NCI-H2196 treated with DMSO at 0.1 percent for 48 hours (cell line): ENCODE results near the gene SND1.

Experiments
- DNase-seq: peaks from one replicate; lab custom pipeline; 2025; ENCODE audit not compliant: unreplicated experiment; lab: John Stamatoyannopoulos, UW

The SND1 gene

GRCh38 chr7:128032605-128033235 is 380.7 kb downstream of the SND1 start:
- no peak for DNase-seq

DNA sequence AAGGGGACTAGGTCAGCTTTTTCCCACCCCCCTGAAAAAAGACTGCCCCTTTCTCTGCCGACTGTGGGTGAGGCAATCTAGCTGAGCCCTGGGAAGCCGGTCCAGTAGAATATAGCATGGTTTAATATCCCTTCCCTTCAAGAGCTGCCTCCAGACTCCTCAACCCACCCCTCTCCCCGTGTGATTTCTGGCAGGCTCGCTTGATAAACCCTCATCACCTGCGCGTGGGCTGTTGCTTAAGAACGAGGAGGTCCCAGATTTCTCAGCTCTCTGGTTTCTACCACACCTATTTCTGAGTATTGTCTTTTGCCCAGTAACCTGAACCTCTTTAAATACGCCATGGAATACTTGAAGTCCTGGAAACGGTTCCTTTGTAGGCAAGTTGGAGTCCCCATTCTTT is 381.3 kb downstream of the SND1 start:
- DNase-seq = no peak

DNA sequence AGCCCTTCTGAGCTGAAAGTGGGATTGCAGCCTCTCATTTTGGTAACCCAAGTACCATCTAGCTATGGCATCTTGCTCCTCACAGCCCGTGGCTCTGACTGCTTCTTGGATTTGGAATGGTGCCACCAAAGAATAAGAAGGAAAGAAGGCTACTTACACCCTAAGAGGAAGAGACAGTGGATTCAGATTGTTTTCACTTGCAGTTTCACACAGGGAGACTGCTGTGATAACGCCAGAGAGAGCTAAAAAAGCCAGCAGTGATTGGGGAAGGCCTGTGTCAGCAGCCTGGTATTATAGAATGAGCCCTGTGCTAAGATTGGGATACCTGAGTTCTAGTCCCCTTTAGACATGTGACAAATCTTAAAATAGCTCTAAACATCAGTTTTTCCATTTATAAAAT is 382.8 kb downstream of the SND1 start:
- no peak for DNase-seq

- no peak for DNase-seq
Measured at GRCh38 chr7:128035712-128036111, 383.7 kb downstream of the SND1 start.

GRCh38 chr7:128036226-128036940 is 384.4 kb downstream of the SND1 start:
- no peak for DNase-seq

- DNase-seq = no peak
Measured at GRCh38 chr7:128037081-128037480, 385.1 kb downstream of the SND1 start.

DNA sequence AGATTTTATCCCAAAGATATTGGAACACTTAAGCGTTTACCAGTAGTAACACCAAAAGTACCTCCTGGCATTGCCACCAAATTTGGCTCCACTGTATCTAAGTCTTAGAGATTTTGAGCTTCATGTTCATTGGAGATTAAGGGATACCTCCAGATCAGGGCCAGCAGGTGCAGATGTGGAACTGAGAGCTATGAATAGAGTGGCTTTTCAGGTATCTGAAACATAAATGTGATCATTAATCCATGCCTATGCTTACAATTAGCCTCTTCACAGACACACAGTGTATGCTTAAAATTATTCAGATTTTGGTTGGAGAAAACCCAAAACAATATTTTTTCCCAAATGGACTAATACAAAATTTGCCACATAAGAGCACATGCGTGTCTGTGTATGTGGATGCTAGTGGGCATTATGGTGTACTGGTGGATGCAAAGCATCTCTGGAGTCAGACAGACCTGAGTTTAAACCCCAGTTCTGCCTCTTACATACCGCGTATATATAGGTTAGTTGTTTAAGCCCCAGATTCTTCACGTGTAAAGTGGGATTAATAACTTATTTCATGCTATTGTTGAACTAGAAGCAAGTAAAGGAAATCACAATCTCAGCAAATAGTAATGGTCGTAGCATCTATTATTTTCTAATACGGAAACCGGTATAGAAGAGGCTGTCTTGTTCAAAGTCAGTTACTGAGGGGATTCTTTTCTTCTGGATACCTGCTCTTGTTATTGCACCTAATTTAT is 386.1 kb downstream of the SND1 start:
- no peak for DNase-seq

DNA sequence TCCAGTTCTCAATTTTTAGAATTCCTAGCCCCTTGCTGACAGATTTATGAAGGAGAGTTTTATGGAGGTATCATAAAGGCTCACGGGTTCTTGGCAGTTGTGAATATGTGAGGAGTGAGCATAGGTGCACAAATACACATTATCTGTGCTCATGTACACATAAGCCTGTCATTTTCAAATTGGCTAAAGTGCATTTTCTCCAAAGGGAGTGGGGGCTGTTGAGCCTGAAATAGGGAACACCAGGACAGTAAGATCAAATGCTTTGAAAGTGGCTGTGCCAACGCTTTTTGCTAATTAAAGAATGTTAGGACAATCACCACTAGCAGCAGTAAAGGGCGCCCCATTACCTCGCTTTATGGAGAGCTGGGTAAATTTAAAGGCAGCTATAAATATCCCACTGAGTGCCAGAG is 387.6 kb downstream of the SND1 start:
- no peak for DNase-seq

DNA sequence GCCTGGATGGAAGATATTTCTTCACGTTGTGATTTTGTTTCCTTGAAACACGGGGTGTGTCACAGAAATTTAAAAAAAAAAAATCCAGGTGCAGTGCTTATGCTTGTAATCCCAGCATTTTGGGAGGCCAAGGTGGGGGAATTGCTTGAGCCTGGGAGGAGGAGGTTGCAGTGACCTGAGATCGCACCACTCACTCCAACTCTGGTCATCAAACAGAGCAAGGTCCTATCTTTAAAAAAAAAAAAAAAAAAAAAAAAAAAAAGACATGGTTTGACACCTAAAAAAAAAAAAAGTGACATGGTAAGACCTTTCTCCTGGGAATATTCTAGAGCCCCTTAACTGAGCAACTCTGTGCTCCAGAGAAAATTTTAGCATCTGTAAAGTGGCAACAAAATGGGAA is 388.2 kb downstream of the SND1 start:
- DNase-seq = no peak

DNA sequence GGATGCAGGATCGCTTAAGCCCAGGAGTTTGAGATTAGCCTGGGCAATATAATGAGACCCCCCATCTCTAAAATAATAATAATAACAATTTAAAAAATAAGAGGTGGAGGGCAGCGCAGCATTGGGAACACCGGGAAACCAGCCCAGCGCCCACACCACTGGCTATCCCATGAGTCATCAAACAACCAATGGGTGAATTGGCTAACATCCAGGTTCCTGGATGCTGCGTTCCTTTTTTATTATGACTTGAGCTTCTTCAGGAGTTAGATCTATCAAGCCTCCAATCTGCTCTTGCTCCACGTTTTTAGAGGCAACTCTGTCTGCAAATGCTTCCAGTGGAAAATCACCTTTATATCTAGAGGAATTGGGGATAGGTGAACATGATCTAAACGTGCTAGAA is 389.2 kb downstream of the SND1 start:
- DNase-seq = no peak

GRCh38 chr7:128042012-128042411 is 390.0 kb downstream of the SND1 start:
- DNase-seq = no peak

GRCh38 chr7:128044064-128044463 is 392.1 kb downstream of the SND1 start:
- DNase-seq = no peak

- DNase-seq = no peak
Measured at GRCh38 chr7:128045158-128045557, 393.2 kb downstream of the SND1 start.

- no peak for DNase-seq
Measured at GRCh38 chr7:128045766-128046165, 393.8 kb downstream of the SND1 start.

GRCh38 chr7:128052404-128052803 is 400.4 kb downstream of the SND1 start:
- DNase-seq = no peak

- no peak for DNase-seq
Measured at GRCh38 chr7:128053023-128053422, 401.0 kb downstream of the SND1 start.

- DNase-seq = no peak
Measured at GRCh38 chr7:128053991-128054390, 402.0 kb downstream of the SND1 start.

- no peak for DNase-seq
Measured at GRCh38 chr7:128054511-128054910, 402.5 kb downstream of the SND1 start.

GRCh38 chr7:128055637-128056036 is 403.6 kb downstream of the SND1 start:
- DNase-seq = no peak

DNA sequence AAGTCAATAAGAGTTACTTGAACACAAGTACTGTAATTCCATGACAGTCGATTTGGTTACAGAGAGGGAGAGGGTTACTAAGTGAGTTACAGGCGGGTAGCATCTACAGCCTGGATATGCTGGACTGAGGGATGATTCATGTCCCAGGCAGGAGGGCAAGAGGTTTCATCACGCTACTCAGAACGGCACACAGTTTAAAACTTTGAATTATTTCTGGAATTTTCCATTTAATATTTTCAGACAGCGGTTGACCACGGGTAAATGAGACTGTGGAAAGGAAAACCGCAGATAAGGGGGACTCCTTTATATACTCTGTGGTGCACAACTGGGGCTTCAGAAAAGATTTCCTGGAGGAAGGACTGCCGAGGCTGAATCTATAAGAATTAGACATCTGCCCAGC is 404.9 kb downstream of the SND1 start:
- DNase-seq = no peak

DNA sequence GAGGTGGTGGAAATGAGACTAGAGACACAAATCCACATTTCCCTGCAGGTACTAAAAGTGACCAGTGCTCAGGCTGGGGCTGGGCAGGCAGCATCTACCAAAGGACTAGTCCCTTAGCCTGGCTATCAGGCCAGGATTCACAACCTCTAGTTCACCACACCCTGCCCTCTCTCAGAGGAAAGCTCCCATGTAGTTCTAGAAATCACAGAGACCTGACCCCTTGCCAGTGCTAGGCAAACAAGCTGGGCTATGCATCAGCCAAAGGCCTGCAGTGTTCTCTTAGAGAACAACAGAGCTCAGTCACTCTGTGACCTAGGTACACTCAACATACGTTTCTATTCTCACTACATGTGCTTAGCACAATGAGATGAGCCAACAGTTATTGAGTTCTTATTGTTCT is 405.9 kb downstream of the SND1 start:
- no peak for DNase-seq
